ENCODE measurements around the gene LPAR1.

The LPAR1 gene

GRCh38 chr9:110844121-110844520 lies 194.1 kb downstream of the LPAR1 start:
- DNase-seq (ENCODE audit: extremely low spot score): no peak
- CTCF ChIA-PET: no interaction called here
- TF ChIP-seq L3MBTL2 (conservative IDR thresholded peaks at IDR 0.05): no peak
- TF ChIP-seq FOXK2 (IDR thresholded peaks at IDR 0.05): no peak
- TF ChIP-seq NFRKB (IDR thresholded peaks at IDR 0.05): no peak
- no peak for TF ChIP-seq TARDBP (IDR thresholded peaks at IDR 0.05)
- no peak for TF ChIP-seq LEF1 (IDR thresholded peaks at IDR 0.05; ENCODE audit: borderline replicate concordance)
- TF ChIP-seq ARNT (IDR thresholded peaks at IDR 0.05): no peak
- no peak for TF ChIP-seq SUZ12 (IDR thresholded peaks at IDR 0.05)
- no peak for TF ChIP-seq BHLHE40 (IDR thresholded peaks at IDR 0.05; ENCODE audit: borderline replicate concordance)
- TF ChIP-seq HDGF (IDR thresholded peaks at IDR 0.05; ENCODE audit: borderline replicate concordance): no peak
- TF ChIP-seq ZNF384 (IDR thresholded peaks at IDR 0.05): no peak
- TF ChIP-seq PKNOX1 (IDR thresholded peaks at IDR 0.05): no peak
- no peak for TF ChIP-seq FOXM1 (IDR thresholded peaks at IDR 0.05; ENCODE audit: borderline replicate concordance)
- no peak for TF ChIP-seq SP1 (IDR thresholded peaks at IDR 0.05)
- no peak for TF ChIP-seq CTBP1 (IDR thresholded peaks at IDR 0.05; ENCODE audit: borderline replicate concordance)
- no peak for TF ChIP-seq ELF4 (IDR thresholded peaks at IDR 0.05)
- no peak for TF ChIP-seq FOXA1 (IDR thresholded peaks at IDR 0.05)
- POLR2A ChIA-PET: no interaction called here

GRCh38 chr9:110842986-110843385 lies 195.3 kb downstream of the LPAR1 start:
- CTCF ChIA-PET: no interaction called here
- DNase-seq (ENCODE audit: extremely low spot score): no peak
- TF ChIP-seq CTBP1 (IDR thresholded peaks at IDR 0.05; ENCODE audit: borderline replicate concordance) (no peak), SP1 (IDR thresholded peaks at IDR 0.05) (no peak), HDGF (IDR thresholded peaks at IDR 0.05; ENCODE audit: borderline replicate concordance) (no peak), NFRKB (IDR thresholded peaks at IDR 0.05) (no peak), SUZ12 (IDR thresholded peaks at IDR 0.05) (no peak), ELF4 (IDR thresholded peaks at IDR 0.05) (no peak), L3MBTL2 (conservative IDR thresholded peaks at IDR 0.05) (no peak), ZNF384 (IDR thresholded peaks at IDR 0.05) (no peak)
- POLR2A ChIA-PET: no interaction called here

GRCh38 chr9:110842169-110842568 lies 196.1 kb downstream of the LPAR1 start:
- CTCF ChIA-PET: no interaction called here
- POLR2A ChIA-PET: no interaction called here
- no peak for TF ChIP-seq ELF4 (IDR thresholded peaks at IDR 0.05)
- TF ChIP-seq SP1 (IDR thresholded peaks at IDR 0.05): no peak
- no peak for TF ChIP-seq PKNOX1 (IDR thresholded peaks at IDR 0.05)
- no peak for TF ChIP-seq ZNF384 (IDR thresholded peaks at IDR 0.05)
- no peak for TF ChIP-seq FOXA1 (IDR thresholded peaks at IDR 0.05)
- TF ChIP-seq FOXK2 (IDR thresholded peaks at IDR 0.05): no peak
- DNase-seq (ENCODE audit: extremely low spot score): no peak

- ChIA-PET CTCF (no interaction called here), POLR2A (no interaction called here)
- TF ChIP-seq PKNOX1 (IDR thresholded peaks at IDR 0.05) (no peak), TARDBP (IDR thresholded peaks at IDR 0.05) (no peak), SP1 (IDR thresholded peaks at IDR 0.05) (no peak), LEF1 (IDR thresholded peaks at IDR 0.05; ENCODE audit: borderline replicate concordance) (no peak), NFRKB (IDR thresholded peaks at IDR 0.05) (no peak), FOXA1 (IDR thresholded peaks at IDR 0.05) (no peak), FOXK2 (IDR thresholded peaks at IDR 0.05) (no peak), BHLHE40 (IDR thresholded peaks at IDR 0.05; ENCODE audit: borderline replicate concordance) (no peak), FOXM1 (IDR thresholded peaks at IDR 0.05; ENCODE audit: borderline replicate concordance) (no peak), ELF4 (IDR thresholded peaks at IDR 0.05) (no peak), L3MBTL2 (conservative IDR thresholded peaks at IDR 0.05) (no peak), ARNT (IDR thresholded peaks at IDR 0.05) (no peak), HDGF (IDR thresholded peaks at IDR 0.05; ENCODE audit: borderline replicate concordance) (no peak), CTBP1 (IDR thresholded peaks at IDR 0.05; ENCODE audit: borderline replicate concordance) (no peak)
- no peak for DNase-seq (ENCODE audit: extremely low spot score)
Measured at GRCh38 chr9:110837401-110838005, 200.8 kb downstream of the LPAR1 start.

GRCh38 chr9:110835859-110836271 lies 202.4 kb downstream of the LPAR1 start:
- ChIA-PET POLR2A (no interaction called here), CTCF (no interaction called here)
- DNase-seq (ENCODE audit: extremely low spot score): no peak
- TF ChIP-seq FOXK2 (IDR thresholded peaks at IDR 0.05): no peak
- no peak for TF ChIP-seq CTBP1 (IDR thresholded peaks at IDR 0.05; ENCODE audit: borderline replicate concordance)
- TF ChIP-seq ZNF384 (IDR thresholded peaks at IDR 0.05): no peak
- TF ChIP-seq L3MBTL2 (conservative IDR thresholded peaks at IDR 0.05): no peak
- TF ChIP-seq SP1 (IDR thresholded peaks at IDR 0.05): no peak
- no peak for TF ChIP-seq SUZ12 (IDR thresholded peaks at IDR 0.05)
- no peak for TF ChIP-seq PKNOX1 (IDR thresholded peaks at IDR 0.05)
- TF ChIP-seq FOXA1 (IDR thresholded peaks at IDR 0.05): no peak
- TF ChIP-seq NFRKB (IDR thresholded peaks at IDR 0.05): no peak
- TF ChIP-seq ELF4 (IDR thresholded peaks at IDR 0.05): no peak

GRCh38 chr9:110835404-110835803 lies 202.9 kb downstream of the LPAR1 start:
- ChIA-PET CTCF (no interaction called here), POLR2A (no interaction called here)
- TF ChIP-seq L3MBTL2 (conservative IDR thresholded peaks at IDR 0.05) (no peak), FOXA1 (IDR thresholded peaks at IDR 0.05) (no peak), NFRKB (IDR thresholded peaks at IDR 0.05) (no peak), ARNT (IDR thresholded peaks at IDR 0.05) (no peak), ZNF384 (IDR thresholded peaks at IDR 0.05) (no peak), HDGF (IDR thresholded peaks at IDR 0.05; ENCODE audit: borderline replicate concordance) (no peak), ELF4 (IDR thresholded peaks at IDR 0.05) (no peak), BHLHE40 (IDR thresholded peaks at IDR 0.05; ENCODE audit: borderline replicate concordance) (no peak), CTBP1 (IDR thresholded peaks at IDR 0.05; ENCODE audit: borderline replicate concordance) (no peak), PKNOX1 (IDR thresholded peaks at IDR 0.05) (no peak), FOXK2 (IDR thresholded peaks at IDR 0.05) (no peak), FOXM1 (IDR thresholded peaks at IDR 0.05; ENCODE audit: borderline replicate concordance) (no peak), SUZ12 (IDR thresholded peaks at IDR 0.05) (no peak), SP1 (IDR thresholded peaks at IDR 0.05) (no peak), TARDBP (IDR thresholded peaks at IDR 0.05) (no peak)
- DNase-seq (ENCODE audit: extremely low spot score): no peak
